HTERT RPE-1 (cell line): Measurements from ENCODE around the gene RPS25.
"Not testable (repeated sequence)": the region's sequence is repeated elsewhere in the genome, so short reads cannot be mapped to it uniquely, and the experiment has no call there.

ENCODE experiments used
- in situ Hi-C: fragments of 300-500 bp; cut with MboI; formaldehyde crosslinking; loops from 4 replicates; pipeline ENCODE4 v1.14.3; 2020; ENCODE audit warnings: low sequenced_read_pairs

Gene RPS25

GRCh38 chr11:119041821-119042514, 23.8 kb upstream of the RPS25 start:
- in situ Hi-C loops: no loop called here

GRCh38 chr11:119039471-119039870, 21.3 kb upstream of the RPS25 start:
- in situ Hi-C loops: not testable (repeated sequence)

- in situ Hi-C loops: no loop called here
These were observed 20.7 kb upstream of the RPS25 start for GRCh38 chr11:119038884-119039283.

- in situ Hi-C loops: no loop called here
These were observed 16.7 kb upstream of the RPS25 start for GRCh38 chr11:119034813-119035212.

- in situ Hi-C loops: not testable (repeated sequence)
These were observed 15.3 kb upstream of the RPS25 start for GRCh38 chr11:119033421-119033820.

- in situ Hi-C loops: no loop called here
These were observed 13.8 kb upstream of the RPS25 start for GRCh38 chr11:119031912-119032280.

- in situ Hi-C loops: no loop called here
These were observed 12.3 kb upstream of the RPS25 start, which contains the start of gene SLC37A4 for GRCh38 chr11:119030329-119031047. Gene SLC37A4, minus strand, starts transcription at chr11:119030877.

- in situ Hi-C loops: no loop called here
These were observed 11.8 kb upstream of the RPS25 start for GRCh38 chr11:119030029-119030328.

GRCh38 chr11:119029340-119030028, 11.3 kb upstream of the RPS25 start:
- in situ Hi-C loops: no loop called here

GRCh38 chr11:119029069-119029339, 10.9 kb upstream of the RPS25 start:
- in situ Hi-C loops: no loop called here

- in situ Hi-C loops: no loop called here
These were observed 10.4 kb upstream of the RPS25 start for GRCh38 chr11:119028346-119029068.

GRCh38 chr11:119027561-119028345, 9.6 kb upstream of the RPS25 start:
- in situ Hi-C loops: no loop called here

- in situ Hi-C loops: no loop called here
These were observed 8.8 kb upstream of the RPS25 start for GRCh38 chr11:119026970-119027369.

GRCh38 chr11:119025978-119026766, 8.0 kb upstream of the RPS25 start:
- in situ Hi-C loops: no loop called here

- in situ Hi-C loops: no loop called here
These were observed 7.4 kb upstream of the RPS25 start for GRCh38 chr11:119025541-119025940.

GRCh38 chr11:119025099-119025473, 6.9 kb upstream of the RPS25 start:
- in situ Hi-C loops: no loop called here

GRCh38 chr11:119024430-119025098, 6.4 kb upstream of the RPS25 start:
- in situ Hi-C loops: no loop called here

GRCh38 chr11:119023741-119024140, 5.6 kb upstream of the RPS25 start:
- in situ Hi-C loops: no loop called here

GRCh38 chr11:119021631-119022030, 3.5 kb upstream of the RPS25 start:
- in situ Hi-C loops: no loop called here

GRCh38 chr11:119019996-119020395, 1.9 kb upstream of the RPS25 start:
- in situ Hi-C loops: no loop called here
